Transverse colon (tissue), 4 donors: ENCODE results near the gene KCNAB2. TPM values are rescaled to one million over a fixed set of nuclear protein-coding genes. Genes with fewer than 3 reads are reported as not detected.

Source experiments
- DNase-seq: peaks from one replicate; pipeline ENCODE4 v3.0.0-alpha.2; 2019
- H3K27ac ChIP-seq, 4 donors: fragments of 200-600 bp; sonication (generic); 2 replicates each; pipeline ENCODE4 v1.5.1; 2016 to 2018; ENCODE audit warnings: inconsistent platforms in 4 of 4
- H3K27me3 ChIP-seq: fragments of 200-600 bp; sonication (generic); 2 replicates; pipeline ENCODE4 v1.5.1; 2017; ENCODE audit warnings: inconsistent platforms
- H3K36me3 ChIP-seq, 4 donors: fragments of 200-600 bp; sonication (generic); 2 replicates each; pipeline ENCODE4 v1.5.1; 2017 to 2019; ENCODE audit warnings: inconsistent platforms in 4 of 4
- H3K4me1 ChIP-seq, 4 donors: fragments of 200-600 bp; sonication (generic); 2 replicates each; pipeline ENCODE4 v1.5.1; 2017 to 2020; ENCODE audit warnings: inconsistent platforms in 4 of 4
- H3K4me3 ChIP-seq, 4 donors: fragments of 200-600 bp; sonication (generic); 1 replicate in 1 of 4; 2 replicates in 3 of 4; pipeline versions ENCODE4 v1.5.1 to v1.6.1; 2017 to 2019; ENCODE audit warnings: inconsistent platforms in 4 of 4
- H3K9me3 ChIP-seq, 2 donors: fragments of 200-600 bp; sonication (generic); 2 replicates each; pipeline ENCODE4 v1.5.1; 2017 to 2019; ENCODE audit warnings: inconsistent platforms in 2 of 2
- CTCF ChIP-seq, 5 experiments: fragments of 200-600 bp in 3 of 5; fragments of 450-650 bp in 2 of 5; sonication (generic) in 3 of 5; IDR thresholded peaks; 1 replicate in 2 of 5; 2 replicates in 3 of 5; pipeline ENCODE4 v1.5.1; 2016 to 2017; ENCODE audit warnings: antibody characterized with exemption in 5 of 5, inconsistent platforms in 3 of 5, mild to moderate bottlenecking in 2 of 5, moderate library complexity in 1 of 5
- EP300 ChIP-seq: sonication (generic); formaldehyde crosslinking; IDR thresholded peaks from one replicate; pipeline ENCODE4 v1.6.1; 2017; ENCODE audit warnings: antibody characterized with exemption, low read depth
- POLR2A ChIP-seq: fragments of 450-650 bp; IDR thresholded peaks from one replicate; pipeline ENCODE4 v1.6.1; 2016; ENCODE audit warnings: antibody characterized with exemption, mild to moderate bottlenecking, moderate library complexity
- POLR2AphosphoS5 ChIP-seq, 3 donors: sonication (generic); formaldehyde crosslinking; IDR thresholded peaks; one replicate each; pipeline ENCODE4 v1.6.1; 2016; ENCODE audit warnings: antibody characterized with exemption in 3 of 3
- WGBS, 2 donors: methylation state at CpG; one replicate each; pipeline ENCODE4 v1.1.5; 2018; ENCODE audit warnings: low coverage in 1 of 2; 5-methylcytosine and 5-hydroxymethylcytosine counted together
- in situ Hi-C, 4 donors: fragments of 200-750 bp; cut with MboI; loops; one replicate each; pipeline versions ENCODE4 v1.15.0 to v1.15.1; 2017; ENCODE audit warnings: low sequenced_read_pairs in 3 of 4, low pct_ligation_motif_present in 1 of 4, low pct_unique_long_range_greater_than_20kb in 1 of 4
- intact Hi-C: fragments of 100-400 bp; cut with DNase I; formaldehyde crosslinking; loops from one replicate; pipeline ENCODE4 v1.15.1; 2023; ENCODE audit warnings: low total_unique reads
- total RNA-seq, 4 donors: library from RNA; depleted of rRNA; stranded (reverse); fragments of >200 nt; gene quantifications; one replicate each; pipeline ENCODE4 v1.1.0, GENCODE V29; 2016

KCNAB2 gene
- total RNA-seq, 4 donors from 2014 or later = 1.00 to 25.4 (median 7.9) TPM

GRCh38 chr1:6002714-6003501 lies 42.8 kb upstream of the KCNAB2 start:
- no peaks in the 10 kb centered on the region for H3K36me3 ChIP-seq
- intact Hi-C loops (no loop called here), in situ Hi-C loops (no loop called here)
- H3K27me3 ChIP-seq = peaks cover 3% of the 10 kb centered on the region
- no peak overlapping the region for H3K4me3 ChIP-seq
- H3K27ac ChIP-seq = no peak overlapping the region
- DNase-seq = no peak
- H3K9me3 ChIP-seq = no peaks in the 10 kb centered on the region
- 82 to 92% methylated on average over 4 to 30 of the region's 33 CpGs for WGBS, 2 donors
- no peak for TF ChIP-seq EP300
- no peak for TF ChIP-seq POLR2A
- no peak for TF ChIP-seq CTCF (IDR thresholded peaks at IDR 0.05)
- TF ChIP-seq POLR2AphosphoS5 (IDR thresholded peaks at IDR 0.05) = no peak
- no peaks in the 10 kb centered on the region for H3K4me1 ChIP-seq

DNA sequence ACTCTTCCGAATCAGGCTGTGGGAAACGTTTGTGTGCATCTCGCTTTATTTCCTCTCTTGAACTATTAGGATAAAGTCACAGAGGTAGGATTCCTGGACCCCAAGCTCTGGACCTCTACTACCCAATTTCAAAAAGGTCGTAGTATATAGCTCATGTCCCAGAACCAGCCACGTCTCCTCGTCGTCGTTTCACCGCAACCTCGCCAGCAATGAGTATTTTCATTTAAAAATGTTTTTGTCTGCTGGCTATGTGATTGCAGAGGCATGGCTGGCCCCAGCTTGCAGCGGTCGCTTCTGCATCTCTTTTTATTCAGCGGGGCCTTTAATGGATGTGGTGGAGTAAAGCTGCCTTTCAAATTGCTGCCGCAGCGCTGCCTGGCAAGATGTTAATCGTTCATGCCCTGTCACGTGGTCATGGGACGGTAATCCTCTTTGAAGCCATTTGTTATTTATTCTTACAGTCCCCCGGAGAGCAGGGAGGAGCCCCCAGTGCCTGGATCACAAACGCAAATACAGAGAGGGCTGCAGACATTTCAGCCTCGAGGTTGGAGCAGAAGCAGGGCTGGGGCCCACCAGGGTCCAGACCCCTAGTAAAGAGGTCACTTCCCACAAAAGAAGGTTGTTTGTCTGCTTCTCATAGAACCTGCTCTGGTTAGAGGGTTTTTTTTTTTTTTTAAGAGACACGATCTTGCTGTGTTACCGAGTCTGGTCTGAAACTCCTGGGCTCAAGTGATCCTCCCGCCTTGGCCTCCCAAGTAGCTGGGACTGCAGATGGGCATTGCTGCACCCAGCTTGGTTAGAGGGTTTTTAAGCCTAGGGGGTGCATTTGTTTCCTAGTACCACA lies 41.9 kb upstream of the KCNAB2 start:
- in situ Hi-C loops = no loop called here
- no peaks in the 10 kb centered on the region for H3K9me3 ChIP-seq
- no peak overlapping the region for H3K4me3 ChIP-seq
- H3K4me1 ChIP-seq = no peaks in the 10 kb centered on the region
- no peak for DNase-seq
- no peak overlapping the region for H3K27ac ChIP-seq
- intact Hi-C loops = no loop called here
- H3K36me3 ChIP-seq = no peaks in the 10 kb centered on the region
- H3K27me3 ChIP-seq = peaks cover 3% of the 10 kb centered on the region
- WGBS, 2 donors = 77 to 85% methylated on average over 4 to 24 of the region's 24 CpGs
- TF ChIP-seq EP300 = no peak
- no peak for TF ChIP-seq POLR2AphosphoS5 (IDR thresholded peaks at IDR 0.05)
- no peak for TF ChIP-seq POLR2A
- TF ChIP-seq CTCF (IDR thresholded peaks at IDR 0.05) = no peak

GRCh38 chr1:6004412-6005123 lies 41.1 kb upstream of the KCNAB2 start:
- intact Hi-C loops = no loop called here
- DNase-seq = no peak
- whole genome bisulfite sequencing, 2 donors = 80 to 94% methylated on average over 5 to 10 of the region's 11 CpGs

More at GRCh38 chr1:6004412-6005123, 41.1 kb upstream of the KCNAB2 start:
- Histone ChIP-seq H3K27ac (no peak overlapping the region), H3K9me3 (no peaks in the 10 kb centered on the region), H3K36me3 (no peaks in the 10 kb centered on the region), H3K27me3 (peaks cover 3% of the 10 kb centered on the region), H3K4me3 (no peak overlapping the region), H3K4me1 (no peaks in the 10 kb centered on the region)
- in situ Hi-C loops = no loop called here
- TF ChIP-seq CTCF (IDR thresholded peaks at IDR 0.05) (no peak), EP300 (no peak), POLR2A (no peak), POLR2AphosphoS5 (IDR thresholded peaks at IDR 0.05) (no peak)
